LHCN-M2 (cell line): Measurements from ENCODE around the gene JARID2. TPM values are rescaled to one million over a fixed set of nuclear protein-coding genes. Genes with fewer than 3 reads are reported as not detected.
A peak's percentile ranks its signal among the peaks of the same experiment; 100 is the strongest.
"Not testable (repeated sequence)": the region's sequence is repeated elsewhere in the genome, so short reads cannot be mapped to it uniquely, and the experiment has no call there.

Source experiments
- DNase-seq: peaks from one replicate; pipeline ENCODE4 v3.0.0-alpha.2; 2012; ENCODE audit warnings: low read depth
- total RNA-seq: library from RNA; depleted of rRNA; stranded (reverse); fragments of >200 nt; gene quantifications from 2 replicates; pipeline ENCODE4 v1.2.3, GENCODE V29; 2014

JARID2 gene
- total RNA-seq, 1 experiment from 2014 or later = 3.8 TPM

DNA sequence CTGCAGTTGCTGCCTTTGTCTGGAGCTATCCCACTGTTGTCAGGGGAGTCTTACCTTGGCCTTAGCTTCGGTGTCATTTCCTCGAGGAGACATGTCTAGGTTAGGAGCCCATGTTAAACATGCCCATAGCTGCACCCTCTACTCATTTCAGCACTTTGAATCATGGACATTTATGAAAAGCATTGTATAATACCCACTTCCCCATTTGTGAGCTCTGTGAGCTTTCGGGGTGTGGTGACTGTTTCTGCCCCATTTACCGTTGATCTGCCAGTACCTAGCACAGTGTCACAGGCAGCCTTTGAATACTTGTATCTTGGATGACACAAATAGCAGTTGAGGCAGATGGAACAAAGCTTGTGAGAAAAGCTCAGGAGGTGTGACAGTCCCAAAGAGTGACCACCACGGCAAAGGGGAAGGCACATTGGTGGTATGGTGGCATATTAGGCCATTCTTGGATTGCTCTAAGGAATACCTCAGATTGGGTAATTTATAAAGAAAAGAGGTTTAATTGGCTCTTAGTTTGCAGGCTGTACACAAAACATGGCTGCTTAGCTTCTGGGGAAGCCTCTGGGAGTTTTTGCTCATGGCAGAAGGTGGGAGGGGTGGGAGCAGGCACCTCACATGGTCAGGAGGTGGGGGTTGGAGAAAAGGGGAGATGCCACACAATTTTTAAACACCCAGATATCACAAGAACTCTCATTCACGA lies 42.0 kb downstream of the JARID2 start:
- DNase-seq = no peak

DNA sequence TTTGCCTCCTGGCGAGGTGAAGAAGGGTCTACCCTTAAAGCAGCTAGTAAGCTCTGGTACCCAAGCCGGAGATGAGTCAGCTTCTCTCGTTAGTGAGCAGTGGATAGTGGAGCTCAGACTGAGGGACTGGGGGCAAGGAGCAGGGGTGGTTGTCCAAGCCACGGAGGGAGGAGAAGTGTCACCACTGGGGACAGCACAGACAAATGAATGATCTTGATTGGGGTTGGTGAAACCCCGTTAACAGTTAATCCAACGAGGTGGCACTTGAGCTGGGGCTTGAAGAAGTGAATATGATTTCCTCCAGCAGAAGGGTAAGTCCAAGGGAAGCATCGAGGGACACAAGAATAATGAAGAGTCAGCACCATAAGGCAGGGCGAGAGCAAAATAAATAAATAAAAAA lies 43.0 kb downstream of the JARID2 start:
- DNase-seq = no peak

DNA sequence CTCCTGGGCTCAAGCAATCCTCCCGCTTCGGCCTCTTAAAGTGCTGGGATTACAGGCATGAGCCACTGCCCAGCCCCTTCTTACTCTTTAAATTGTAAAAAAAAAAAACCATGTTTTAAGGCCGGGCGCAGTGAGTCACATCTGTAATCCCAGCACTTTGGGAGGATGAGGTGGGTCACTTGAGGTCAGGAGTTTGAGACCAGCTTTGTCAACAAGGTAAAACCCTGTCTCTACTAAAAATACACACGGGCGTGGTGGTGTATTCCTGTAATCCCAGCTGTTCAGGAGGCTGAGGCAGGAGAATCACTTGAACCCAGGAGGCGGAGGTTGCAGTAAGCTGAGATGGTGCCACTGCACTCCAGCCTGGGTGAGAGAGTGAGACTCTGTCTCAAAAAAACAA lies 43.6 kb downstream of the JARID2 start:
- peak; percentile 71 for DNase-seq

DNA sequence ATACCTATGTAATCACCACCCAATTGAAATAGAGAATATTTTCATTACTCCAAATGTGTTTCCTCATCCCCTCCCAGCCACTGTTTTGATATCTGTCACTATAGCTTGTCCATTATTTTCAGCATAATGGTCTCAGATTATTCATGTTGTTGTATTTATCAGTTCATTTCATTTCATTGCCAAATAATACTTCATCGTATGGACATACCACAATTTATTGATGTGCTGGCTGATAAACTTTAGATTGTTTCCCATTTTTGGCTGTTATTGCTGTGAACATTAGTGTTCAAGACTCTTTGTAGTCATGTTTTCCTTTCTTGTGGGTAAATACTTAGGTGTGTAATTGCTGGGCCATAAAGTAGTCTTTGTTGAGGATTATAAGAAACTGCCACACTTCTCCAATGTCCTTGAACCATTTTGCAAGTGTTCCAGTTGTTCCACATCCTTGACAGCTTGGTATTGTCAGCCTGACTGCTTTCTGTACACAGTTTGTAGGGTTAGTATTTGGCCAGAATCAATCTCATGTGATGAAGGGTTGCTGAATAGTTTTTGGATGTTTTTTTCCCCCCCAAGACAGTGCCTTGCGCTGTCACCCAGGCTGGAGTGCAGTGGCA lies 44.3 kb downstream of the JARID2 start:
- no peak for DNase-seq

DNA sequence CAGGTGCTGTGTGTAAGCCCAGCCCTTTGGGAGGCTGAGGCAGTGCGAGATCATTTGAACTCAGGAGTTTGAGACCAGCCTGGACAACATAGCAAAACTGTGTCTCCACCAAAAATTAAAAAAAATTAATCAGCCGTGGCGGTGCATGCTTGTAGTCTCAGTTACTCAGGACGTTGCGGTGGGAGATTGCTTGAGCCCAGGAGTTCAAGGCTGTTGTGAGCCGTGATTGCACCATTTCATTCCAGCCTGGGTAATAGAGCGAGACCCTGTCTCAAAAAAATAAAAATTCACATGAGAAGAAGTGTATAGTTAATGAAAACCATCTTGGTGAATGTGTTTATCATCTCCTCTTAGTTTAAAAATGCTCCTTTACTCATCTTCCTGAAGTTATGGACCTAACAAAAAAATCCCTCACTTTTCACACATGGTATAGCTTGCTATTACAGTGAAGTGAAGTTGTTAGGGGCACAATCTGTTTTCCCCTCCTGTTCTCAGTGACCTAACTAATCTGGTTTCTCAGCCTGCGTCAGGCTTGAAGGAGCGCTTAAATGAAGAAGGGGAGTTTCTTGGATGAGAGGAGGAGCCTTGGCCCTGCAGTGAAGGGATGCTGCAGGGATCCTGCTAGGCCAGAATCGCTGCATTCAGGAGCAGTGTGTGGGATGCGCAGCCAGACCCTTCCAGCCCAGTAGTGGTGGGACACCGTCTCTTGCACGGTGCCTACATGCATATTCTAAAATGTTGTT lies 45.3 kb downstream of the JARID2 start:
- no peak for DNase-seq

DNA sequence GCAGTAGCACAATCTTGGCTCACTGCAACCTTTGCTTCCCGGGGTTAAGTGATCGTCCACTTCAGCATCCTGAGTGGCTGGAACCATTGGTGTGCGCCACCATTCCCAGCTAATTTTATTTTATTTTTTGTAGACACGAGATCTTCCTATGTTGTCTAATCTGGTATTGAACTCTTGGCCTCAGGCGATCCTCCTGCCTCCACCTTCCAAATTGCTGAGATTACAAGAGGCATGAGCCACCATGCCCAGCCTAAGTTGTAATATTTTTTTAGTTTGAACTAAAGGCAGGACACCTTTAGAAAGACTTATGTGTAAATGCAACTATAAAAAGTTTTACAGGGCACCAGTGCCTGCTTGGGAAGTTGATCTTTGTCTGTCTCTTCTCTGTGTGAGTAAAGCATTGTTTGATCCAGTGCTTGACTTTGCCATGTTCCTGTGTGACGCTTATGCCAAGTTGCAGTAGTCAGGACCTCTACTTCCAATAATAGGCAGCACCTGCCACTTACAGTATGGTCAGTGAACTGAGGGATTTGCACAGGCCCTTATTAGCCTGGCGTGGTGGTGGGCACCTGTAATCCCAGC lies 46.9 kb downstream of the JARID2 start:
- DNase-seq = no peak

GRCh38 chr6:15293674-15294073 lies 47.8 kb downstream of the JARID2 start:
- DNase-seq = no peak

DNA sequence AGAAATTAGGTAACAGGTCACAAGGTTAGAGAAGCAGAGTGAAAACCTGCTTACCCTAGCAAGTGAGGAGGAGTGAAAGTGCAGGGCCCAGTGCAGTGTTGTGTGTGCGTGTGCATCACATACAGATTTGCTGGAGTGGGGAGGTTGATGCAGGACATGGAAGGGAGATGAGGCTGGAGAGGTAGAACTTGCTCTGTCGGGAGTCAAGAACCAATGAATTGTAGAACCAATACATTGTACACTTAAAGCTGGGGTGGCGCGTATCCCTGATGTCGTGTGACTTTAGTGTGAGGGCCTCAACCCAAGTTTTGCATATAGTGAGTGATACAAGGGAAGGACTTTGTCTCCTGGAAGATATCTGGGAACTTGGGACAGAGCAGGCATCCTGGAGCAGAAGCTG lies 48.6 kb downstream of the JARID2 start:
- DNase-seq = no peak

DNA sequence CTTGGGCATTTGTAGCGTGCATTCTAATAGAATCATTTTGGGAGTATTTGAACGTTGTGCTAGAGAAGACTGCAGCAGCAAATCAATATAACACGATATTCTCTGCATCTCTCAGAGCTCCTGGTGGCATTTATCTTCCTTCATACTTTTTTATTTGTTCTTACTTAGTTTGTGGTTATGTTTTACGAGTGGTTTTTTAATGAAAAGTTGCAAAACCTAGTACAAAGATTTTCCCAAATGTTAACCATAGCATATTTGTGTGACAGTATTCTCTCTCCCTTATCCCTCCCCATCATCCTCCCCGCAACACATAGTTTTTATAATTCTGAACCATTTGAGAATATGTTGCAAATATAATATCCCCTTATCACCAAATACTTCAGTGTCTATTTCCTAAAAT lies 50.4 kb downstream of the JARID2 start:
- DNase-seq = no peak

- DNase-seq = no peak
Observed at GRCh38 chr6:15296735-15297134, 50.9 kb downstream of the JARID2 start.

DNA sequence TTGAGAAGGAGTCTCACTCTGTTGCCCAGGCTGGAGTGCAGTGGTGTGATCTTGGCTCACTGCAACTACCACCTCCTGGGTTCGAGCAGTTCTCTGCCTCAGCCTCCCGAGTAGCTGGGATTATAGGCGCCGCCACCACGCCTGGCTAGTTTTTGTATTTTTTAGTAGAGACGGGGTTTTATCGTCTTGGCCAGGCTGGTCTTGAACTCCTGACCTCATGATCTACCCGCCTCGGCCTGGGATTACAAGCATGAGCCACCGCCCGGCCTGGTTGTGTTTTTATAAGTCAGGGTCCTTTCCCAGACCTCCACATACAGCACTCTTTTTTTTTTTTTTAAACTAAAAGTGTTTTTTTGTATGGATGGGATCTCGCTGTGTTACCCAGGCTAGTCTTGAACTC lies 51.3 kb downstream of the JARID2 start:
- DNase-seq = not testable (repeated sequence)

- no peak for DNase-seq
Observed at GRCh38 chr6:15297895-15298590, 52.2 kb downstream of the JARID2 start.

- DNase-seq = peak; percentile 46
Observed at GRCh38 chr6:15299430-15300131, 53.7 kb downstream of the JARID2 start.

GRCh38 chr6:15301179-15302006 lies 55.5 kb downstream of the JARID2 start:
- DNase-seq = no peak

DNA sequence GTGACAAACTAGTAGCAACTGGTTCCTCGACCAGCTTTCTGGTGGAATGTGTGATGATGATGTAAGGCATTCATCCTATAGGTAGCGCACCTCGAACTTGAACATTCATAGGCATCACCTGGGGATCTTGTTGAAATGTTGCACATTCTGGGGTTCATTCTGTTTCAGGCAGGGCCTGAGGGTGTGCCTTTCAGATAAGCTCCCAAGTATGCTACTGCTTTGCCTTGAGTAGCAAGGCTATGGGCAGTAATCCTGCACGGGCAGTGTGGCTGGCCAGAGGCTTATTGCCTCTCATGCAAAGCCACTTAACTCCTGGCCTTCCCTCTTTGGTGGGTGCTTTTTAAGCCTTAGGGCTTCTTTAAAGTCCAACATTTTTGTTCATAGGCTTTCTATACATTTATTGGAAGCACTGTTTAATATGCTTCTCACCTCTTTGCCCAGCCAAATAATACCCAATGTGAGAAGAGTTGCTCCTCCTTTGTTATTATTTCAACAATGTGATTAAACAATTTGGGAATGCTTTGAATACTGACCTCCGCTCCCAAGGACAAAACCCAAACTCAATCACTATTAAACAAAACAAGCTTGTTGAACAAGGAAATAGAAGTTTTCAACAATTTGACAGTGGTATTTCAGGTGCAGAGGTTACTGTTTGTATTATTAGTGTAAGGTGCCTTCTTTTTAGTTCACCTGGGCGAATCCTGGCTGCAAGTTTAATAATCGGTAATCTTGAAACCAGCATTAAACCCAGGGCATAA lies 57.5 kb downstream of the JARID2 start:
- no peak for DNase-seq

DNA sequence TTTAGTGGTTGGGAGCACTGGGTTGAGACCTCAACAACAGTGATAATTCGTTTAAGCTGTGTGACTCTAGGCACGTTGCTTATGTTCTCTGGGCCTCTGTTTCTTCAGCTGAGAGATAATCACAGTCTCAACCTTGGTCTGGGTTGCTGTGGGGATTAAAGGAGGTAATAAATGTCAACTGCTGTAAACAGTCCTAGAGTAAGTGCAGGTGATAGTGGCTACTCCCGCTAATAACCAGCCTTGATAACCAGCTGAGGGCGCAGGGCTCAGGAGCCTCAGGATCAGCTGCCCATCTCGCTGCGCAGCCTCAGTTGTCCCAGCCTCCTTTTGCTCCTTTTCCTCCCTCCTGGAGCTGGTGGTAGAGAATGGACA lies 58.0 kb downstream of the JARID2 start:
- DNase-seq = no peak

- no peak for DNase-seq
Observed at GRCh38 chr6:15304337-15305042, 58.6 kb downstream of the JARID2 start.

GRCh38 chr6:15305496-15305895 lies 59.6 kb downstream of the JARID2 start:
- no peak for DNase-seq

DNA sequence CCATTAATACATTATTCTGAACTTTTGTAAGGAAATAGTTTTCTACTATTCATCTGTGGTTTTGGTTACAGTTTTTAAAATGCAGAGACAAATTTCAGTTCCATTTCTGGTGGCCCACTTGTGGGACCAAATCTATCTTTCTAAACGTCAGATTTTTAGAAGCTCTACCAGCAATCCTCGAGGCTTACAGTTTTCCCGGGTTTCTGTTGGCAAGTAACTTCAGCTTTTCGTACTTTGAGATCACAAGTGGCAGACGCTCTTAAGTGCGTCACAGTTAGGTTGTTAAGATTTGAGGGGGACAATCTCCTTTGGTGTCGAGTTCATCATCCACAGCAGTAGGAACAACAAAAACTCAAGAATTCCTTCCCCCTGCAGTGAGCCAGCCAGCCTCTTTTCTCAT lies 60.0 kb downstream of the JARID2 start:
- no peak for DNase-seq
